ENCODE measurements around the gene ZNF341. TPM values are rescaled to one million over a fixed set of nuclear protein-coding genes. Genes with fewer than 3 reads are reported as not detected.
A peak's percentile ranks its signal among the peaks of the same experiment; 100 is the strongest.

Gene ZNF341
- total and polyA plus RNA-seq, 4 donors, result 2.1 to 4.3 (median 3.4) TPM

- peak overlapping the region in 1 of 2 donors; percentile 26 for H3K9ac ChIP-seq (ENCODE audit: insufficient read depth in 1 of 2, low read length in 2 of 2)
- H3K4me1 ChIP-seq (ENCODE audit: control insufficient read depth in 5 of 5, insufficient read depth in 5 of 5, low read length in 5 of 5), result peaks cover 33 to 74% (median 57%) of the 10 kb centered on the region in 5 donors
- peaks cover 0 to 6% (median 0%) of the 10 kb centered on the region in 4 donors for H3K36me3 ChIP-seq (ENCODE audit: control insufficient read depth in 4 of 4, insufficient read depth in 4 of 4, low read length in 4 of 4)
- DNase-seq (peak in 2 of 3 donors; percentile 34 to 51), ATAC-seq (ENCODE audit: insufficient read depth, low FRiP score) (no peak)
- H3K4me3 ChIP-seq, result no peak overlapping the region
- H3K27ac ChIP-seq (ENCODE audit: low read depth in 1 of 2, low read length in 1 of 2), result peak overlapping the region in 1 of 2 donors; percentile 56
- WGBS, 2 donors, result 60 to 75% methylated on average over 3 of the region's 3 CpGs
- H3K27me3 ChIP-seq (ENCODE audit: control insufficient read depth in 3 of 3, insufficient read depth in 3 of 3, low read length in 2 of 3), result no peaks in the 10 kb centered on the region
- H3K9me3 ChIP-seq (ENCODE audit: control insufficient read depth in 4 of 4, insufficient read depth in 3 of 4, low read length in 3 of 4), result no peaks in the 10 kb centered on the region
- no peak for TF ChIP-seq CTCF (IDR thresholded peaks at IDR 0.05; ENCODE audit: control extremely low read depth, extremely low read depth)
These were observed 97.3 kb downstream of the ZNF341 start for GRCh38 chr20:33828967-33829560.

- H3K9me3 ChIP-seq (ENCODE audit: control insufficient read depth in 4 of 4, insufficient read depth in 3 of 4, low read length in 3 of 4), result no peaks in the 10 kb centered on the region
- 71 to 78% methylated on average over 3 of the region's 3 CpGs for WGBS, 2 donors
- DNase-seq (no peak), ATAC-seq (ENCODE audit: insufficient read depth, low FRiP score) (no peak)
- peaks cover 33 to 71% (median 52%) of the 10 kb centered on the region in 5 donors for H3K4me1 ChIP-seq (ENCODE audit: control insufficient read depth in 5 of 5, insufficient read depth in 5 of 5, low read length in 5 of 5)
- H3K36me3 ChIP-seq (ENCODE audit: control insufficient read depth in 4 of 4, insufficient read depth in 4 of 4, low read length in 4 of 4), result peaks cover 0 to 6% (median 0%) of the 10 kb centered on the region in 4 donors
- TF ChIP-seq CTCF (IDR thresholded peaks at IDR 0.05; ENCODE audit: control extremely low read depth, extremely low read depth), result no peak
- H3K27me3 ChIP-seq (ENCODE audit: control insufficient read depth in 3 of 3, insufficient read depth in 3 of 3, low read length in 2 of 3), result no peaks in the 10 kb centered on the region
- peak overlapping the region in 1 of 2 donors; percentile 43 for H3K27ac ChIP-seq (ENCODE audit: low read depth in 1 of 2, low read length in 1 of 2)
- H3K4me3 ChIP-seq, result no peak overlapping the region
- peak overlapping the region in 1 of 2 donors; percentile 32 for H3K9ac ChIP-seq (ENCODE audit: insufficient read depth in 1 of 2, low read length in 2 of 2)
These were observed 97.8 kb downstream of the ZNF341 start for GRCh38 chr20:33829636-33830035.

- H3K9ac ChIP-seq (ENCODE audit: insufficient read depth in 1 of 2, low read length in 2 of 2), result no peak overlapping the region
- peaks cover 0 to 6% (median 0%) of the 10 kb centered on the region in 4 donors for H3K36me3 ChIP-seq (ENCODE audit: control insufficient read depth in 4 of 4, insufficient read depth in 4 of 4, low read length in 4 of 4)
- DNase-seq (peak in 1 of 3 donors; percentile 27), ATAC-seq (ENCODE audit: insufficient read depth, low FRiP score) (no peak)
- no peak for TF ChIP-seq CTCF (IDR thresholded peaks at IDR 0.05; ENCODE audit: control extremely low read depth, extremely low read depth)
- no peaks in the 10 kb centered on the region for H3K27me3 ChIP-seq (ENCODE audit: control insufficient read depth in 3 of 3, insufficient read depth in 3 of 3, low read length in 2 of 3)
- H3K9me3 ChIP-seq (ENCODE audit: control insufficient read depth in 4 of 4, insufficient read depth in 3 of 4, low read length in 3 of 4), result no peaks in the 10 kb centered on the region
- H3K27ac ChIP-seq (ENCODE audit: low read depth in 1 of 2, low read length in 1 of 2), result peak overlapping the region in 1 of 2 donors; percentile 17
- H3K4me1 ChIP-seq (ENCODE audit: control insufficient read depth in 5 of 5, insufficient read depth in 5 of 5, low read length in 5 of 5), result peaks cover 33 to 68% (median 51%) of the 10 kb centered on the region in 5 donors
- 57 to 71% methylated on average over 4 of the region's 4 CpGs for WGBS, 2 donors
- no peak overlapping the region for H3K4me3 ChIP-seq
These were observed 98.6 kb downstream of the ZNF341 start for GRCh38 chr20:33830371-33830770.

Data from lung (tissue), 12 donors.